DOHH2 (cell line): ENCODE data around the gene SEMA5A.

ENCODE experiments used
- H3F3A ChIP-seq: fragments of 200-600 bp; sonication (generic), shearing (Covaris generic); 2 replicates; pipeline ENCODE4 v1.6.0; 2016; ENCODE audit warnings: antibody characterized with exemption, mild to moderate bottlenecking; ENCODE audit not compliant: control insufficient read depth, insufficient read depth
- H3K27ac ChIP-seq: fragments of 200-600 bp; sonication (generic); 2 replicates; pipeline ENCODE4 v1.5.1; 2014; ENCODE audit warnings: low read depth, mild to moderate bottlenecking, low read length, moderate library complexity
- H3K27me3 ChIP-seq: fragments of 200-600 bp; sonication (generic); 2 replicates; pipeline ENCODE4 v1.6.1; 2014; ENCODE audit warnings: mild to moderate bottlenecking, low read length, mixed read lengths; ENCODE audit not compliant: control insufficient read depth
- H3K36me3 ChIP-seq: fragments of 200-600 bp; sonication (generic); 2 replicates; pipeline ENCODE4 v1.6.1; 2014; ENCODE audit warnings: mild to moderate bottlenecking, low read length, moderate library complexity, mixed read lengths; ENCODE audit not compliant: control insufficient read depth
- H3K4me1 ChIP-seq: fragments of 200-600 bp; sonication (generic); 2 replicates; pipeline ENCODE4 v1.6.1; 2014; ENCODE audit warnings: mild to moderate bottlenecking, low read length, mixed read lengths; ENCODE audit not compliant: control insufficient read depth
- H3K4me2 ChIP-seq: fragments of 200-600 bp; sonication (generic); 2 replicates; pipeline ENCODE4 v1.6.0; 2014; ENCODE audit warnings: mild to moderate bottlenecking, low read length, moderate library complexity
- H3K4me3 ChIP-seq: fragments of 200-600 bp; sonication (generic); 2 replicates; pipeline ENCODE4 v1.5.1; 2014; ENCODE audit warnings: mild to moderate bottlenecking, low read length, mixed read lengths
- H3K79me2 ChIP-seq: fragments of 200-600 bp; sonication (generic); 2 replicates; pipeline ENCODE4 v1.6.1; 2014; ENCODE audit warnings: mild to moderate bottlenecking, low read length, mixed read lengths; ENCODE audit not compliant: control insufficient read depth
- H3K9me2 ChIP-seq: fragments of 200-600 bp; sonication (generic); replicated peaks from 2 replicates; pipeline ENCODE4 v1.6.1; 2014; ENCODE audit warnings: mild to moderate bottlenecking, low read length, mixed read lengths; ENCODE audit not compliant: control insufficient read depth
- H3K9me3 ChIP-seq: fragments of 200-600 bp; sonication (generic); 2 replicates; pipeline ENCODE4 v1.6.1; 2014; ENCODE audit warnings: antibody characterized with exemption, low read length, mixed read lengths; ENCODE audit not compliant: control insufficient read depth, insufficient read depth
- H4K20me1 ChIP-seq: fragments of 200-600 bp; sonication (generic); 2 replicates; pipeline ENCODE4 v1.6.0; 2014; ENCODE audit warnings: low read depth, mild to moderate bottlenecking, antibody characterized with exemption, low read length, moderate library complexity; ENCODE audit not compliant: control insufficient read depth, insufficient read depth
- EZH2phosphoT487 ChIP-seq: fragments of 200-600 bp; sonication (generic); IDR thresholded peaks from 2 replicates; pipeline ENCODE4 v1.6.1; 2017; ENCODE audit warnings: borderline replicate concordance, mild to moderate bottlenecking, antibody characterized with exemption, low read length, moderate library complexity, mixed read lengths
- TF ChIP-seq, protein P1 (sequence below): fragments of 200-600 bp; sonication (generic); IDR thresholded peaks from one replicate; pipeline ENCODE4 v1.5.1; 2014; ENCODE audit warnings: antibody characterized with exemption, mild to moderate bottlenecking, low read depth, low read length; ENCODE audit not compliant: poor library complexity, severe bottlenecking

Gene SEMA5A

DNA sequence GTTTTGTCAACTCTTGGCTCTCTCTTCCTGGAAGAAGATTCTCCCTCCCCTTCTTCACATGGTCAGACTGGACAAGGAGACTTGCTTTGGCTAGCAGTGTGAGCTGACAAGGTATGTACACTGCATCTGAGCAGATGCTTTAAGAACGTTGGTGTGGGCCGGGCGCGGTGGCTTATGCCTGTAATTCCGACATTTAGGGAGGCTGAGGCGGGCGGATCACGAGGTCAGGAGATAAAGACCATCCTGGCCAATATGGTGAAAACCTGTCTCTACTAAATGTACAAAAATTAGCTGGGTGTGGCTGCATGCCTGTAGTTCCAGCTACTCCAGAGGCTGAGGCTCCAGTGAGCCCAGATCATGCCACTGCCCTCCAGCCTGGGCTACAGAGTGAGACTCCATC lies 26.4 kb upstream of the SEMA5A start:
- Histone ChIP-seq H3K4me2 (no peak overlapping the region), H4K20me1 (no peaks in the 10 kb centered on the region), H3K9me2 (no peaks in the 10 kb centered on the region), H3F3A (no peaks in the 10 kb centered on the region), H3K27me3 (no peaks in the 10 kb centered on the region), H3K36me3 (no peaks in the 10 kb centered on the region), H3K4me1 (no peaks in the 10 kb centered on the region), H3K27ac (no peak overlapping the region), H3K9me3 (no peaks in the 10 kb centered on the region), H3K4me3 (no peak overlapping the region), H3K79me2 (no peaks in the 10 kb centered on the region)
- TF ChIP-seq EZH2phosphoT487 = no peak

- Histone ChIP-seq H3K79me2 (no peaks in the 10 kb centered on the region), H3K4me1 (no peaks in the 10 kb centered on the region), H4K20me1 (no peaks in the 10 kb centered on the region), H3K27me3 (no peaks in the 10 kb centered on the region), H3K9me2 (no peaks in the 10 kb centered on the region), H3K9me3 (no peaks in the 10 kb centered on the region), H3K27ac (no peak overlapping the region), H3K36me3 (no peaks in the 10 kb centered on the region), H3K4me2 (no peak overlapping the region), H3K4me3 (no peak overlapping the region), H3F3A (no peaks in the 10 kb centered on the region)
- TF ChIP-seq, protein P1, sequence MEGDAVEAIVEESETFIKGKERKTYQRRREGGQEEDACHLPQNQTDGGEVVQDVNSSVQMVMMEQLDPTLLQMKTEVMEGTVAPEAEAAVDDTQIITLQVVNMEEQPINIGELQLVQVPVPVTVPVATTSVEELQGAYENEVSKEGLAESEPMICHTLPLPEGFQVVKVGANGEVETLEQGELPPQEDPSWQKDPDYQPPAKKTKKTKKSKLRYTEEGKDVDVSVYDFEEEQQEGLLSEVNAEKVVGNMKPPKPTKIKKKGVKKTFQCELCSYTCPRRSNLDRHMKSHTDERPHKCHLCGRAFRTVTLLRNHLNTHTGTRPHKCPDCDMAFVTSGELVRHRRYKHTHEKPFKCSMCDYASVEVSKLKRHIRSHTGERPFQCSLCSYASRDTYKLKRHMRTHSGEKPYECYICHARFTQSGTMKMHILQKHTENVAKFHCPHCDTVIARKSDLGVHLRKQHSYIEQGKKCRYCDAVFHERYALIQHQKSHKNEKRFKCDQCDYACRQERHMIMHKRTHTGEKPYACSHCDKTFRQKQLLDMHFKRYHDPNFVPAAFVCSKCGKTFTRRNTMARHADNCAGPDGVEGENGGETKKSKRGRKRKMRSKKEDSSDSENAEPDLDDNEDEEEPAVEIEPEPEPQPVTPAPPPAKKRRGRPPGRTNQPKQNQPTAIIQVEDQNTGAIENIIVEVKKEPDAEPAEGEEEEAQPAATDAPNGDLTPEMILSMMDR = no peak
- TF ChIP-seq EZH2phosphoT487 = no peak
These were observed 25.0 kb upstream of the SEMA5A start for GRCh38 chr5:9570876-9571275.

- no peaks in the 10 kb centered on the region for H3F3A ChIP-seq
- H3K4me1 ChIP-seq = no peaks in the 10 kb centered on the region
- TF ChIP-seq, protein P1 = no peak
- TF ChIP-seq EZH2phosphoT487 = no peak
- H3K27ac ChIP-seq = no peak overlapping the region
- no peaks in the 10 kb centered on the region for H3K36me3 ChIP-seq
- no peak overlapping the region for H3K4me2 ChIP-seq
- H4K20me1 ChIP-seq = no peaks in the 10 kb centered on the region
- no peak overlapping the region for H3K4me3 ChIP-seq
- H3K9me2 ChIP-seq = no peaks in the 10 kb centered on the region
- H3K79me2 ChIP-seq = no peaks in the 10 kb centered on the region
- H3K27me3 ChIP-seq = no peaks in the 10 kb centered on the region
- no peaks in the 10 kb centered on the region for H3K9me3 ChIP-seq
These were observed 21.2 kb upstream of the SEMA5A start for GRCh38 chr5:9567039-9567438.

GRCh38 chr5:9564752-9565151 lies 18.9 kb upstream of the SEMA5A start:
- no peak overlapping the region for H3K4me2 ChIP-seq
- H3K27ac ChIP-seq = no peak overlapping the region
- H3K36me3 ChIP-seq = no peaks in the 10 kb centered on the region
- no peaks in the 10 kb centered on the region for H4K20me1 ChIP-seq
- H3K9me2 ChIP-seq = no peaks in the 10 kb centered on the region
- TF ChIP-seq EZH2phosphoT487 = no peak
- TF ChIP-seq, protein P1 = no peak
- H3K4me3 ChIP-seq = no peak overlapping the region
- H3K79me2 ChIP-seq = no peaks in the 10 kb centered on the region
- H3K9me3 ChIP-seq = no peaks in the 10 kb centered on the region
- H3F3A ChIP-seq = no peaks in the 10 kb centered on the region
- H3K27me3 ChIP-seq = no peaks in the 10 kb centered on the region
- H3K4me1 ChIP-seq = no peaks in the 10 kb centered on the region
